Measurements from ENCODE around the gene RUBCNL. TPM values are rescaled to one million over a fixed set of nuclear protein-coding genes. Genes with fewer than 3 reads are reported as not detected.
A peak's percentile ranks its signal among the peaks of the same experiment; 100 is the strongest.

RUBCNL gene
- total and polyA plus RNA-seq, 9 donors, result 0.57 to 4.5 (median 1.5) TPM

GRCh38 chr13:46295491-46296114 lies 91.4 kb downstream of the RUBCNL start:
- Histone ChIP-seq H3K4me1 (ENCODE audit: insufficient read depth) (peaks cover 1% of the 10 kb centered on the region), H3K27ac (no peak overlapping the region), H3K36me3 (no peaks in the 10 kb centered on the region), H3K4me3 (no peak overlapping the region), H3K27me3 (no peaks in the 10 kb centered on the region), H3K9me3 (no peaks in the 10 kb centered on the region)
- TF ChIP-seq CTCF (IDR thresholded peaks at IDR 0.05) (no peak), EP300 (IDR thresholded peaks at IDR 0.05) (no peak), POLR2A (IDR thresholded peaks at IDR 0.05) (no peak)
- no peak for DNase-seq
- intact Hi-C loops (cut with DNase I), result no loop called here
- WGBS, 3 donors, result 51 to 54% (median 52%) methylated on average over 7 of the region's 7 CpGs

GRCh38 chr13:46293436-46293835 lies 93.6 kb downstream of the RUBCNL start:
- TF ChIP-seq POLR2A (IDR thresholded peaks at IDR 0.05) (no peak), CTCF (IDR thresholded peaks at IDR 0.05) (no peak), EP300 (IDR thresholded peaks at IDR 0.05) (no peak)
- intact Hi-C loops (cut with DNase I), result no loop called here
- Histone ChIP-seq H3K9me3 (no peaks in the 10 kb centered on the region), H3K27me3 (no peaks in the 10 kb centered on the region), H3K4me1 (ENCODE audit: insufficient read depth) (peaks cover 1% of the 10 kb centered on the region), H3K4me3 (no peak overlapping the region), H3K27ac (no peak overlapping the region), H3K36me3 (no peaks in the 10 kb centered on the region)
- WGBS, 3 donors, result 77 to 82% (median 81%) methylated on average over 3 of the region's 3 CpGs
- no peak for DNase-seq

Small RNA genes lying within 50 kb of the gene (small RNA-seq; reads per million reads assigned to genes)
- 2.7 reads per million, percentile 75 among the genes with 10 or more reads in this experiment for gene RNU2-6P
- gene RNU6-68P, result not detected

Other genes with a start within 250 kb of the RUBCNL start
- 10 to 100 TPM in 6 of 7 donors, 1 to 10 TPM in 1; 7.0 to 53.7 (median 13.8) TPM for gene LCP1, start 205.1 kb downstream of the RUBCNL start, total RNA-seq
- gene LCP1, start 205.1 kb downstream of the RUBCNL start, polyA plus RNA-seq, result 10 to 100 TPM in 1 of 2 donors, 1 to 10 TPM in 1; 5.7 to 56.9 TPM
- under 1 TPM in 4 of 7 donors, not detected in 3; 0.20 to 0.92 (median 0.26) TPM for gene LRRC63, start 175.3 kb downstream of the RUBCNL start, total RNA-seq
- gene LRRC63, start 175.3 kb downstream of the RUBCNL start, polyA plus RNA-seq, result under 1 TPM in 1 of 2 donors, not detected in 1; 0.12 TPM
- gene LRCH1, start 165.9 kb upstream of the RUBCNL start, total RNA-seq, result 10 to 100 TPM; 10.1 to 19.3 (median 15.8) TPM
- 10 to 100 TPM in 1 of 2 donors, 1 to 10 TPM in 1; 7.6 to 18.8 TPM for gene LRCH1, start 165.9 kb upstream of the RUBCNL start, polyA plus RNA-seq

Measured in ovary (tissue), 9 donors.